ENCODE results near the gene MDFIC.

MDFIC gene

GRCh38 chr7:114929570-114929969 is 7.7 kb downstream of the MDFIC start:
- no peak for DNase-seq

GRCh38 chr7:114930107-114930661 is 8.3 kb downstream of the MDFIC start:
- no peak for DNase-seq

- no peak for DNase-seq
Measured at GRCh38 chr7:114930829-114931655, 9.1 kb downstream of the MDFIC start.

- no peak for DNase-seq
Measured at GRCh38 chr7:114931656-114932011, 9.7 kb downstream of the MDFIC start.

- no peak for DNase-seq
Measured at GRCh38 chr7:114932991-114933390, 11.1 kb downstream of the MDFIC start.

- no peak for DNase-seq
Measured at GRCh38 chr7:114933658-114934057, 11.8 kb downstream of the MDFIC start.

GRCh38 chr7:114934086-114934485 is 12.2 kb downstream of the MDFIC start:
- DNase-seq = no peak

GRCh38 chr7:114934713-114935112 is 12.8 kb downstream of the MDFIC start:
- DNase-seq = no peak

GRCh38 chr7:114936471-114936870 is 14.6 kb downstream of the MDFIC start:
- no peak for DNase-seq

GRCh38 chr7:114937446-114937845 is 15.6 kb downstream of the MDFIC start:
- DNase-seq = no peak

GRCh38 chr7:114938785-114939184 is 16.9 kb downstream of the MDFIC start:
- no peak for DNase-seq

GRCh38 chr7:114939484-114940097 is 17.7 kb downstream of the MDFIC start:
- DNase-seq = no peak

GRCh38 chr7:114940220-114940619 is 18.3 kb downstream of the MDFIC start:
- no peak for DNase-seq

- no peak for DNase-seq
Measured at GRCh38 chr7:114941692-114942091, 19.8 kb downstream of the MDFIC start.

GRCh38 chr7:114942446-114943175 is 20.7 kb downstream of the MDFIC start:
- no peak for DNase-seq

GRCh38 chr7:114943530-114943929 is 21.6 kb downstream of the MDFIC start:
- DNase-seq = no peak

GRCh38 chr7:114943953-114944744 is 22.3 kb downstream of the MDFIC start:
- DNase-seq = no peak

GRCh38 chr7:114944745-114945625 is 23.1 kb downstream of the MDFIC start:
- DNase-seq = no peak

- no peak for DNase-seq
Measured at GRCh38 chr7:114949231-114949630, 27.3 kb downstream of the MDFIC start.

- DNase-seq = no peak
Measured at GRCh38 chr7:114952296-114952695, 30.4 kb downstream of the MDFIC start.

- DNase-seq = no peak
Measured at GRCh38 chr7:114953724-114954123, 31.8 kb downstream of the MDFIC start.

GRCh38 chr7:114956702-114957101 is 34.8 kb downstream of the MDFIC start:
- no peak for DNase-seq
